ENCODE data around the gene CNPPD1.

CNPPD1 gene

DNA sequence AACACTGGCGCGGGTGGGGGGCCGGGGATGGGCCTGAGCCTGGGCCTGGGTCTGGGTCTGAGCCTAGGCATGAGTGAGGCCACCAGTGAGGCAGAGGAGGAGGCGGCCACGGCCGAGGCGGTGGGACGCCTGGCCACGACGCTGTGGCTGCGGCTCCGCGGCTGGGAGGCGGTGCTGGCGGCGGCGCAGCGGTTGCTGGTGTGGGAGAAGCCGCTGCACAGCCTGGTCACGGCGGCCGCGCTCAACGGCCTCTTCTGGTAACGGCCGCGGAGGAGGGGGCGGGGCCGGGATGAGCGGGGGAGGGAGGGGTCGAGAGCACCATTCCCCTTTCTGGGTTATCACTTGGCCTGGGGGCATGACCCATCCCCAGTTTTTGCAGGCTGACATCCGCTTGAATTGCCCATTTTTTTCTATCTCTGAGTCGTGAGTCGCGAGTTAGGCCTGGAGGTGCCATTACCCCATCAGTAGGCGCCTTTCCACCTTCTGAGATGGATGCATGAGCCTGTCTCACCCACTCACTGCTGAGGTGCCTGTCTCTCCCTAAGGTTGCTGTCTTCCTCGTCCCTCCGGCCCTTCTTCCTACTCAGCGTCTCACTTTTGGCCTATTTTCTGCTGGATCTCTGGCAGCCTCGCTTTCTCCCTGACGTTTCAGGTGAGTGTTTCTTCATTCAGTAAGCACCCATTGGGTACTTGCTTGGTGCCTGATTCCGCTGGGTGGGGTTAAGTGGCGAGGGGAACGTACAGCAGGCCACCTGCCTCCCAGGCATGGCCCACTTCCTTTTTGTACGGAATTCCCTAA is 1.9 kb upstream of the CNPPD1 start:
- peak in 1 of 2 donors; percentile 37 for DNase-seq

DNA sequence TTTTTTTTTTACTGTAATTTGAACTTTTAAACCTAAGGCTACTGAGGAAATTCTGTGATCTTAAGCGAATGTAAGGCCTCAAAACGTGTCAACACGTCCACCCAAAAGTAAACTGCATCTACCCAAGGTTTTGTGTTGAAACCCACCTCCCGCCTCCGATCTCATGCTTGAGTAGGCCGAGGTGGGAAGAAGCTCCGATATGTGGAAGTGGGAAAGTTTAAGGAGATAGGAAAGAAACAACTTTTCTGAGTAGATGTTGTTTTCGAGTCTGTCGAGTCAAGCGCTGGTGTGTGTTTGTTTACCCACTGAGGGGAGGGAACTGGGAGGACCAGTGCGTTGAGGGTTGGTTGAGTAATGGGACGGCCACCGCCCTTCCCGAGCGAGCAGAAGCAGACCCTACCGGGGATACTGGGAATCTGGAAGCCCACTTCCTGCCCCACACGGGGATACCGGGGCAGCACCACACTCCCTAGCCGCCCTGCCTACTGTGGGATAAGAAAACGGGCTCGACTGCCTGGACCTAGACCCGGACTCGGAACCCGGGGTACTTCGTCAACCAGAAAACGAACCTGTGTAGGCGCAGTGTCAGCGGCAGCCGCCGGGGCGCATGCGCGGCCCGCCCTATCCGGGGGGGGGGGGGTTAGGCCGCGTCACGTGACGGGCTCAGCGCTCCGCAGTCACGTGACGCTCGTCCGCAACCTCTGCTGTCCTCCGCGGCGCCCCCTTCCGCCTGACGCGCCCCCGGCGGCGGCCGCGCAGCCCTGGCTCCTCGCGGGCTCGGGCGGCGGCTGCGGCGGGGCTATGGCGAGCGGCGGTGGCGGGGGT is 1.0 kb upstream of the CNPPD1 start, which contains the start of gene RETREG2:
Gene RETREG2, plus strand, starts transcription at position 724 of the 825 bp plus-strand sequence. Its CDS starts 78 bp downstream, at position 802.
- DNase-seq = peak; percentile 67 to 81

DNA sequence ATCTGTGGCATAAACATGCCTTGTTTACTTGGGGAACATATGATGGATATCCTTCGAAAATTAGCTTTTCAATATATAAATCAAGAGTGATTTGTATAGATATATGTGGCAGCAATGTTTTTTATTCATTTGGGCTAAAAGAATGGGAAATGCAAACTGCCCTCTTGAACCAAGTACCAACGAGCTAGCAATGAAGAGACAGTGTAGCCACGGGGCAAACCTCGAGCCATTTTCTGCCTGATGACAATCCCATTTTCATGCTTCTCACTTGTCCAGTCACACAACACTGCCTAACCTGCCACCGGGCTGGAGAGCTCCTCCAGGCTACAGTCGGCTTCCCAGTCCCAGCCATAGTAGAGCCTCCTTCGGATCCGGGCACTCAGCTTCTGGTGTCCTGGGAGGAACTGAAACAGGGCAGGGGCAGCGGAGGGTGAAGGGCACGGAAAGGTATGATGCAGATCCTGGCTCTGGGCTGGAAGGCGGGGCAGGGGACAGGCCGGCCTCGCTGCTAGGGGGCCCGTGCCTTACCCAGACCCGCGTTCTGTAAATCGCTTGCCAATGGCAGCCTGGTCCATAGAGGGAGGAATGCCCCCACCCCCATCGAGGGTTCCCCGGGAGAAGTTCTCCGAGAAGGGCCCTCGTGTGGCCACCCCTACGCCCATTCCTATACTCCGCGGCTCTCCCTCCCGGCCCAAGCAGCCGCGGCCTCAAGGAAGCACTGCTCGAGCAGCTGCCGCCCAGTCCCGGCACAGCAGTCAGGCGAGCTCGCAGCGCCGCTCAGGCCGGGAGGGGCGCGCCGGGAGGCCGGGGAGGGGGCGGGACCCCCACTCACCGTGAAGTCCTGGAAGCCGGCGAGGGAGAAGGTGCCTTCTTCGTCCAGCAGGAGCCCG is 552 bp downstream of the CNPPD1 start:
- DNase-seq = peak; percentile 17 to 21

DNA sequence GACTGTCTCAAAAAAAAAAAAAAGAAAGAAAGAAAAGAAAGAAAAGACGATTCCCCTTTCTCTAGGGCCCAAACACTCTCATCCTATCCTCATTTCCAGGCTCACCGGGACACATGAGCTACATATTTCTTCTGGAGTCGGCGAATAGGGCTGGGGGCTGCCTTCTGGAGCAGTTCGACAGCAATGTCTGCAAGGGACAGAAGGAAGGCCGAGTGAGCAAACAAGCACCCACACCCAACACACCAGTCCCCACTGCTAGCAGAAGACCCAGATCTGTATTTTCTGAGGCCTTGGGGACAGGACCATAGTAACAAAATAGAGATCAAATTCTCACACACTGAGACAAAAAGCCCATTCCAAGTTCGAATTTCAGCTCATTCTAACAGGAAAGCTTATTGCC is 1.2 kb downstream of the CNPPD1 start:
- DNase-seq = no peak

DNA sequence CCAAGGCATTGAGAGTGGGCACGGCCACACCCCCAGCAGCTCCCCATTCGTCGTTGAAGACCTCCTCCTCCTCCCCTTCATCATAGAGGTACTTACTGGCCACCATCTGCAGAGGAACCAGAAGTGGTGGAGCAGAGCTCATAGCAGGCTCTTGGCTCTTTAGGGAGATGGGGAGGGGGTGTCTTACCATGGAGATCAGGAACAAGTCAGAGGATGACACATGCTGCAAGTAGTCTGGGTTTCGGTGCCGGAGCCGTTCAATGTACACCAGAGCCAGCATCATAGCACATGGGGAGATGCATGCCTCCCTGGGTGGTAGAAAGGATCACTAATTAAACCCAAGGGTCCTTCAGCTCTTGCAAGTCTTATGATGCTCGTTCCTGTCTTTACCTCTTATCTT is 1.9 kb downstream of the CNPPD1 start:
- DNase-seq = no peak

DNA sequence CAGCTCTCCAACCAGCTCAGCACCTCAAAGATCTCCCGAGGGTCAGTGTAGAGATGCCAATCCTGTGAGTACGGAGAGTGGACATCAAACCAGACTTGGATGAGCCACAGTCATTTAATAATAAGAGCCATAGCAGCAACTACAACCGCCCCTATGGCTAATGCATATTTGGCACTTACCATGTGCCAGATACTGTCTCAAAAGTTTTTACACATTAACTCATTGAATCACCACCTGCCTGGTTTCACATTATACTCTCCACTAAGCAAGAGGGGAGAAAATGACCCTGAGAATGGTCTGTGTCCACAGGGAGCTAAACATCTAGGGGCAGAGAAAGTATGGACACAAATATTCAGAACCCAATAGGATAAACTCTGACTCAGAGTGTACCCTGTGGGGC is 2.6 kb downstream of the CNPPD1 start:
- DNase-seq = no peak

DNA sequence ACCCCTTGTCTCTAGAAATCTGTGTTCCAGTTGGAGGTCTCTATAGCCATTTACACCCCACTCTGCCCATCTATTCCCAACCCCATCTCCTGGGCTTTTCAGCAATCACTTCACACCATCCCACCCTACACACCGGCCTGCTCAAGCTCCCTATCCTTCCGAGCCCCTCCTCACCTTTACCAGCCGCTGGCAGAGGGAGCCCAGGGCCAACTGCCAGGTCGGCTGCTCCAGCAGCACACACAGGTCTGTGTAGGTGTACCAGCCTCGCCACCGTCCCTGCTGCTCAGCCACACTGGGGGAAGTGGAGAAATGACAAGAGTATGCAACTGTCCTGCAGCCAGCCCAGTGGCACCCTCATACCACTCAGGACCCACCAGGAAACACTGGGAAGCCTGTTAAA is 3.5 kb downstream of the CNPPD1 start:
- DNase-seq = no peak

DNA sequence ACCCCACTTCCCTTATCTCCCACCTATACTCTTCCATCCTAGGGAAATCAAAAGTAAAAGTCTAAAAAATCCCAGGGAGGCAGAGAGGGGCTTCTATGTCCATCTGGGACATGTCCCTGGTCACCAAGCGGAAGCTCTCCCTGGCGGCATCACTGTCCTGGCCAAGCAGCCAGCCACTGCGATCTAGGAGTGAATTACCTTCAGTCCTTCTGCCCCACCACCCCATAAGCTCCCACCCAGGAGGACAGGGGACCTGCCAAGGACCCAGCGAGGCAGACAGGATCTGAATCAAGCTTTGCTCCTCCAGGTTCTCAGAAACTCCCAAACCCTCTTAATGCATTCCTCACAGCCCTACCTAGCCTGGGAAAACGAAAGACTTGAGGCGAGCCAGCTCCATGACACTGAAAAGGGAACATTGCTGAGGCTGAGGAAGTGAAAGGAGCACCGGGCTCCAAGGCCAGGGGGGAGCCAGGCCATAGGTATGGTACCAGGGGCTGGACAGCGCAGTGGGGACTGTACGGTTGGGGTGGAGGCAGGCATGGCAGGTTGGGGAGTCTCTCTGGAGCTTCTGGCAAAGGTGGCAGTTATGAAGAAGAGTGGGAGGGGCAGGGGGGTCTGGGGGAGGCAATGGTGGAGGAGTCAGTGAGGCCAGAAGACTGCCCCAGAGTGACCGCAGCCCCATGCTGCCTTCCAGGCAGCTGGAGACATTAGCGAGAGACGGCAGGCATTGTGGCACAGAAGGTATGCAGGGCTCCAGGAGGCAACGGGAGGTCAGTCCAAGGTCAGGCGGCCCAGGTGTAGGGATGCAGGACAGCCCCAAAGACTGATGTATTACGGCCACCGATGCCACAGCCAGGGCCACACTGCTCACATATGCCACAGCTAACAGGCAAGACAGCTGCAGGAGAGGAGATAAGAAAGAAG is 4.2 kb downstream of the CNPPD1 start:
- DNase-seq = no peak

DNA sequence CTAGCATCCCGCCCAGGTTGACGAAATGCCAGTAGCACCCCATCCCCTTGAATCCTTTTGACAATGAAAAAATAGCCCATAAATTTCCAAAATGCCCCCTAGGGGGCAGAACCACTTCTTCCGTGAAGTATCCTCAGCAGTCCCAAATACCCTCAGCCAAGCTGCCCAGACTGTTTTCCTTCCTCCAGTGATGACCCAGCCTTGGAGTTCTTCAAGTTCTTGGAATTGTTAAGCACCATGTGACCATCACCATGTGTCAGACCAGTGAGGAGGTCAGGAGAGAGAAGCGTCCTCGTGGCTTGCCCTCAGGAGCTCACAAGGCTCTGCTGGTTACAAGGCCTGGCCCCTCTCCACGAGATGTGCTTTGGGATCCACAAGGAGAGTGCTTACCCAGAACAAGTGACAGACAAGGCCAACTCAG is 5.5 kb downstream of the CNPPD1 start:
- DNase-seq = peak; percentile 21 to 43

DNA sequence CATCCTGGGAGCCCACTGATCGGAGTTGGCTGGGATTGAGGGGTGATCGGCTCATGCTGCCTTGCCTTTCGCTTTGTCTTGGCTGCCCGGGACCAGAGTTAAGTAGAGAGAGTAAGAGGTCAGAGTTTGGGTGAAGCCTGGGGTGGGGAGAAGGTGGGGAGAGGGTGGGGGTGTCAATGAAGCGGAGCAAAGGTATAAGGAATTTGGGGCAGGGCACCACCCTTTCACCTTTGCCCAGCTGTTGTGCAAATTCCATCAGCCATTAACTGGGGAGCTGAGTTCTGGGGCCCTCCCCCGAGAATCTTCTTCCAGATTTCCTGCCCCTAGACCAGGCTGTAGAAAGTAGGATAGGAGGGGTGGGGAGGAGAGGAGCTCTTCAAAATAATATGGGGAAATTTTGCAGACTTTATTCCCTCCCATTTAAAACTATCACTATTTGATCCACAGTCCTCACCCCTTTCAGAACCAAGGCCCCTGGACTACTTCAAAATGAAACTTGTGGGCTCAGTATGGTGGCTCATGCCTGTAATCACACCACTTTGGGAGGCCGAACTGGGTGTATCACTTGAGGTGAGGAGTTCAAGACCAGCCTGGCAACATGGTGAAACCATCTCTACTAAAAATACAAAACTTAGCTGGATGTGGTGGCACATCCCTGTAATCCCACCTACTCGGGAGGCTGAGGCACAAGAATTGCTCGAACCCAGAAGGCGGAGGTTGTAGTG is 6.6 kb downstream of the CNPPD1 start, which contains the start of gene SLC23A3:
Gene SLC23A3, minus strand, starts transcription at position 100 of the 725 bp plus-strand sequence. Its CDS starts 45 bp downstream, at position 55.
- no peak for DNase-seq

DNA sequence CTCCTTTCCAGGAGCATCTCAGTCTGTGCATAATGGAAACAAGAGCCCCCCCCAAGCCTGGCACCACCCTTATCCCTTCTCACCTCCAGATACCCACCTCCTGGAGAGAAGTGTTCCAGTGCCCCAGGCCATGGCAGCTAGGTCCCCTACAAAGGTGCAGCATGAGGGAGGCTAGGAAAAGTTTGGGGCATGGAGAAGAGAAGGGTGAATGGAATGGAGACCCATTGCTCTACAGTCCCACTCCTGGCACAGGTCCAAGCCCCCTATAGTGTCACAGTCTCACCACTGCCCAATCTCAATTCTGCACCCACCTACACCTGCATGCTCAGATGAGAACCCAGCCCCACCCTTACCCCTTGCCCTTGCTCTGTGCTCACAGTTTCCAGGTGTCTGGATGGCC is 7.8 kb downstream of the CNPPD1 start:
- DNase-seq = no peak

DNA sequence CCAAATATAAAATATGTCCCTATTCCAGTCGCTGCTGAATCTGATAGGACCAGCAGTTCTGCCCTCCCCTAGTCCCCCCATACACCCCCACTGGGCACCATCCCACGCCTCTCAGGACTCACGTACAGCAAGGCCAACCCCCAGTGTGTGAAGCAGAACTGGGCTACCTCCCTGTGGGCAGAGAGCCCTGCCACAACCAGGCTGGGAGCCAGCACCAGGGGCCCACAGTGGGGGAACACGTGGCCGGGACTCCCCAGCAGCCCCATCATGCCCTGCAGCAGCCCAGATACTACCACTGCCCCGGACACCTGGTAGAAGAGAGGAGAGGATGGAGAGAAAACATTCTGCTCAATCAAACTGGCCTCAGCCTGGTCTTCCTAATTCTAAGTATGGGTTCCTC is 8.2 kb downstream of the CNPPD1 start:
- no peak for DNase-seq

DNA sequence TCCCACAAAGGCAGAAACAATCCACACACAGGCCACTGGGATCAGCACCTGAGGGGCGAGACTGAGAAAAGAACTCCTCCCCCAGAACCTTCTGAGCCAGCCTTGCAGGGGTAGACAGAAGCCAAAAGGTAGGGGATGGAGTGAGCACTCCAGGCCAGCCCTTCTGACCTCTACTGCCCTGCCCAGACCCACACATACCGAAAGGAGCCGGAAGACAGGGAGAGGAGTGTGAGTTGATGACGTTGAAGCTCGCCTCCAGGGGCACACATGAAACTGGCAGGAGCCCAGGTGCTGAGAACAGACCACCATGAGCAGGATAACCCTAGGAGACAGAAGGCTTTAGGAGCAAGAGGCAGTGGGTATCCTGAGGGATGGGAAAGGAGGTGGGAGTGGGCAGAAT is 8.7 kb downstream of the CNPPD1 start:
- DNase-seq = no peak

DNA sequence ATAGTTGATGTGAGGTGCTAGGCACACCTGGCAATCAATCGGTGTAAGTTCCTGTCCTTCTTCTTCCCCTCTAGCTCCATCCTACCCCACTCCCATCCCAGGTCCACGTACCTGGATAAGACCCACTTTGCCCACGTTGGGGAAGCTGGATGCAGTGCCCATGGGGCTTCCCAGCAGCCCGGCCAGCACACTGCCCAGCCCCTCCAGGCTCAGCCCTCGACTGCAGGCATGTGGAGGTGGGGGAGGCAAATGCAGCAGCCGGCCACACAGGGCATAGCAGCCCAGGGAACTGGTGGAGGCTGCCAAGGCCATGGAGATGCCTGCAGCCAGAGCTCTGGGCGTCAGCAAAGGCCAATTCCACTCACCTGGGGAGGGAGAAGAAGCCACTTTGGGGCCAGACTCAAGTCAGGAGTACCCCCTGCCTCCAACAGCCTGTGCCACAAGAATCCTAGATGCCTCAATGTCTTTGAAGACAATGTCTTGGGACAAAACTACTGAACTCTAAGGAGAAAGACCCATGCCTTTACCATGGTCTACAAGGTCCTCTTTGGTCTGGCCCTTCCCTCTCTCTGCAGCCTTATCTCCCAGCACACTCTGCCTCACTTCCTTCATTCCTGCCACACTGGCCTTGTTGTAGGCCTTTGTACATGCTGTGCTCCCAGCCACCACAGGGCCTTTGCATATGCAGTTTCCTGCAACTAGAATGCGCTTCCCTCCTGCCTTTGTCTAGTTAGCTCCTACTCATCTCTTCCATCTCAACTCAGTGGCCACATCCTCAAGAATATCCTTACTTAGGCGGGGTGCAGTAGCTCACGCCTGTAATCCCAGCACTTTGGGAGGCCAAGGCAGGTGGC is 11.4 kb downstream of the CNPPD1 start:
- no peak for DNase-seq

DNA sequence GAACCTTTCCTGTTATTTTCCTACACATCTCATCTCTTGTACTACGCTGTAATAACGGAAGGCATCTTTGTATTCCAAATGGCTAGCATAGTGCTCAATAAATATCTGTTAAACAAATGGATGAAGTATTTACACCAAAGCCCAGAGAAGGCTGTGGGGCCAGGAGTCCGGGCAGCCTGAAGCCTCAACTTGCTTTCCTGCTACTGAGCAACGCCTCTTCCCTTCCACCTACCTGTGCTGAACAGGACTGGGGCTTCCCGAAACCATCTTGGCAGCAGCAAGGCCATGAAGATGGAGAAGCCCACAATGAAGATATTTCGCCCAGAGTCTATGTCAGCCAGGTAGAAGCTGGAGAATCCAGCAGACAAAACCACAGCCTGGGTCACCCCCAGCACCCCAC is 13.6 kb downstream of the CNPPD1 start:
- no peak for DNase-seq

DNA sequence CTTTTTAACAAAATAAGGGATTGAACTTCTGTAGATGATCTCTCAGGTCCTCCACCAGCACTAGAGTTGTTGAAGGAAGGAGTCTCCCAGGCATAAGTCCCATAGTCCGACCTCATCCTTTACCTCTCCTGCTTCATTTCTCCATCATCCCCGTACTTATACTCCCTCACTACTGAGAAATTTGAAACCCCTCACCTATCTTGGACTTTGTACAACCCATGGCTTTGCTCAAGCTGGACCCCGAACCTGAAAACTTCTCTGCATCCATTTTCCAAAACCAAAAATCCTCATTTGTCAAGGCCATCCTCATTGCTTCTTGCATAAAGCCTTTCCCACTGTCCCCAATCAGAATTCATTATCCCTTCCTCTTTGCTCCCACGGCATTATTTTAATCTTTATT is 15.6 kb downstream of the CNPPD1 start:
- DNase-seq = no peak

DNA sequence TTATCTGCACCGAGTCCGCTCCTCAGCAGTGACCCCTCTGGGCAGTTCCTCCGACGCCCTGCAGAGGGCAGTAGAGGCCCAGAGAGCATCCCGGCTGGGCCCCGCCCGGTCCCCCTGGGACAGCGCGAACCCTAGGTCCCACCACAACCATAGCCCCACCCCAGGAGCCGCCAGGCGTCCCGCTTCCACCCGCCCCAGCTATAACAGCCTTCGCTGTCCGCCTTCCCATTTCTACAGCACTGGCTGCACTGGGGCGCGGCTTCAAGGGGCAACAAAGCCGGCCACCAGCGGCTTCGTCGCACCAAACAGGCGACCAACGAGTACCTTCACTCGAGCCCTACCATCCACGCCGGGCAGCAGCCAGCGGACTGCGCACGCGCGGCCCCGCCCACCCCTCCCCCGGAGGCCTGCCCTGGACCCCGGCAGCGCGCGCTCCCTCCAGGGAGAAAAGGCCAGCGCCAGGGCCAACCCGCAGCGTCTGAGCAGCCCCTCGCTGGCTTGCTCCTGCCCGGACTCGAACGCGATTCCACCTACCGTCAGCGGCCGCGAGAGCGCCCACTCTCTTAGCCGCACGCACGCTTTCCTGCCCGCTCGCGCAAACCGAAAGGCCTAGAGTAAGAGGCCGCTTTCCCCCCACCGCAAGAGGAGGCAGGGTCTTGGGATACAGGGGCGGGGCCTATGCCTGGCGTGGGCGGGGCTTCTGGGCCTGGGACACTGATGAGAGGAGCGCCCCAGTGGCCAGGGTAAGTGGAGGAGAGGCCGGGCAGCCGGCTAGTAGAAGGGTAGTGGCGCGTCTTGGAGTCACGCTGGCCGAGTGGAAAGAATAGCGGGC is 16.3 kb downstream of the CNPPD1 start, which contains the start of gene NHEJ1:
Gene NHEJ1, minus strand, starts transcription at position 630 of the 832 bp plus-strand sequence. CDS start 2,453 bp downstream, outside the sequence.
- DNase-seq = peak; percentile 94

DNA sequence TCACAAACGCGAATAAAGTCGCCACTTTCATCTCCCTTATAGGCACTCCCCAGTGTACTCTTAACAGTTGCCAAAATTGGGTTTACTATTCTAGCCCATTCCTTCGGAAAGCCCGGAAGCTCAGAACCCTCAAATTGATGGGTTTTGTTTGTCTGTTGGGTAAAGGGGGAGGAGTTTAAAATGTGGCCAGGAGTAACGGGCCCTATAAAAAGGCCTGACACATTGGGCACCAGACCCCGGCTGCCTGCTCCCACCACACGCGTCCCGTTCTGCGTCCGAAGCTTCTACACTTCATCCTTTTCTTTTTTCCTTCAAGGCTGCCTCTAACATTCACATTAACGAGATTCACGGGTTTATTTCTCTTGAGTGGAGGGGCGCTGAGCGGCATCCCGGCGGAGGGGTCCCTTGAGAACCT is 16.9 kb downstream of the CNPPD1 start:
- DNase-seq = no peak

DNA sequence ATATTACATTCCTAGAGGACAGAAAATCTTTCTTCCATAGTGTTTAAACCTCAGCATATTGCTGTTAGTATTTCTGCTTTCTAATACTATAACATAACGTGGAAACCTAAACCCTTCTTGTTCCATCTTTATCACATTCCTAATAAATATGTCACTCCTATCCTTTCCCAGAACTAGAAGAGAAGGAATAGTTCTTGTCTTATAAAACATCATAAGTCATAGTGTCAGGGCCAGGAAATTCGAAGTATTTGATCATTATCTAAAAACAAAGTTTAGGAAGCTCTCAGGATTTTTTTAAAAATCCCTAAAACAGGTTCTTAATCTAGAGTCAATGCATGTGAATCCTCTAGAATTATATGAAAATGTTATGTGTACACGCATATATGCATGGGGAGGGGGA is 18.1 kb downstream of the CNPPD1 start:
- DNase-seq = no peak
